H1 (cell line): ENCODE measurements around the gene SERP1. TPM values are rescaled to one million over a fixed set of nuclear protein-coding genes. Genes with fewer than 3 reads are reported as not detected.

Experiments used
- EP300 ChIP-seq, 2 experiments: IDR thresholded peaks; 1 replicate in 1 of 2; 2 replicates in 1 of 2; pipeline ENCODE4 v1.6.1; 2011 to 2012; ENCODE audit warnings: low read depth in 2 of 2, low read length in 2 of 2, mild to moderate bottlenecking in 2 of 2, borderline replicate concordance in 1 of 2, inconsistent platforms in 1 of 2, moderate library complexity in 1 of 2
- EZH2 ChIP-seq: fragments of 200-600 bp; sonication (generic); IDR thresholded peaks from 2 replicates; pipeline ENCODE4 v1.7.1; 2012; ENCODE audit warnings: low read depth, mild to moderate bottlenecking, moderate library complexity, low read length, inconsistent platforms; ENCODE audit not compliant: severe bottlenecking
- HDAC6 ChIP-seq: IDR thresholded peaks from one replicate; pipeline ENCODE4 v1.7.1; 2012; ENCODE audit warnings: low read depth, mild to moderate bottlenecking, inconsistent platforms, low read length, moderate library complexity
- KDM4A ChIP-seq: IDR thresholded peaks from one replicate; pipeline ENCODE4 v1.7.1; 2012; ENCODE audit warnings: low read depth, mild to moderate bottlenecking, moderate library complexity, low read length, inconsistent platforms; ENCODE audit not compliant: severe bottlenecking
- PHF8 ChIP-seq: fragments of 200-600 bp; sonication (generic); conservative IDR thresholded peaks from 2 replicates; pipeline ENCODE4 v1.7.1; 2012; ENCODE audit warnings: low read depth, mild to moderate bottlenecking, inconsistent platforms, low read length, moderate library complexity
- SRF ChIP-seq: IDR thresholded peaks from 2 replicates; pipeline ENCODE4 v1.6.1; 2011; ENCODE audit warnings: mild to moderate bottlenecking, low read depth, low read length, moderate library complexity
- USF2 ChIP-seq: IDR thresholded peaks from 2 replicates; pipeline ENCODE4 v1.6.1; 2011; ENCODE audit warnings: low read length, improper control_type of control experiment
- YY1 ChIP-seq: IDR thresholded peaks from 2 replicates; pipeline ENCODE4 v1.6.1; 2011; ENCODE audit warnings: low read depth, mild to moderate bottlenecking, low read length
- polyA plus RNA-seq, 7 experiments: library from polyadenylated mRNA; depleted of rRNA in 3 of 7; stranded (reverse) in 5 of 7; unstranded in 2 of 7; fragments of >200 nt in 5 of 7; fragments of 200-250 nt in 2 of 7; gene quantifications; 1 replicate in 5 of 7; 2 replicates in 1 of 7; 4 replicates in 1 of 7; pipeline versions ENCODE4 v1.2.1 to v1.2.3, GENCODE V29; 2011 to 2013; ENCODE audit warnings: missing spikeins in 2 of 7, mixed read lengths in 2 of 7
- total RNA-seq: library from RNA; stranded (reverse); fragmentation: NEBNext Ultra II Directional; extraction: Animal tissue kit (Norgen Biotek cat#: 25700); gene quantifications from 2 replicates; pipeline ENCODE4 v1.2.1, GENCODE V29; 2021

SERP1 gene
- total and polyA plus RNA-seq, 2 of the 8 experiments (the other 6 are each of a cell fraction or from before 2014, with no cell fraction given): 90.3 to 98.2 TPM

DNA sequence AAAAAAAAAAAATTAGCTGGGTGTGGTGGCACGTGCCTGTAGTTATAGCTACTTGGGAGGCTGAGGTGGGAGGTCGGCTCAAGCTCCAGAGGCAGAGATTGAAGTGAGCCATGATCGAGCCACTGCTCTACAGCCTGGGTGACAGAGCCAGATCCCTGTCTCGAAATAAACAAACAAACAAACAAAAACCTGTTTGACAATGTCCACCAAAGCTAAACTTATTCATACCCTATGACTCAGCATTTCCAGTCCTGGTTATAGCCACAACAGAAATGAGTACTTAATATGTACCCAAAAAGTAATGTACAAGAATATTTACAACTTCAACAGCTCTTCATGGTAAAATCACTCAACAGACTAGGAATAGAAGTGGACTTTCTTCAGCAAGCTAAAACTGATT is 31.1 kb downstream of the SERP1 start (continued):
- no peak for TF ChIP-seq EP300 (IDR thresholded peaks at IDR 0.05; ENCODE audit: borderline replicate concordance in 1 of 2, low read depth in 2 of 2, low read length in 2 of 2)
- no peak for TF ChIP-seq YY1
- no peak for TF ChIP-seq PHF8
- no peak for TF ChIP-seq EZH2
- no peak for TF ChIP-seq KDM4A
- no peak for TF ChIP-seq USF2
- TF ChIP-seq SRF: no peak
- no peak for TF ChIP-seq HDAC6
